Activated CD8-positive, alpha-beta memory T cell treated with anti-CD3 and anti-CD28 coated beads, Interleukin-2, amount 50 U/mL, for 48 hours (primary cell): ENCODE results near the gene ZKSCAN1.

Experiments used
- DNase-seq: peaks from one replicate; pipeline ENCODE4 v3.0.0-alpha.2; 2020

ZKSCAN1 gene

DNA sequence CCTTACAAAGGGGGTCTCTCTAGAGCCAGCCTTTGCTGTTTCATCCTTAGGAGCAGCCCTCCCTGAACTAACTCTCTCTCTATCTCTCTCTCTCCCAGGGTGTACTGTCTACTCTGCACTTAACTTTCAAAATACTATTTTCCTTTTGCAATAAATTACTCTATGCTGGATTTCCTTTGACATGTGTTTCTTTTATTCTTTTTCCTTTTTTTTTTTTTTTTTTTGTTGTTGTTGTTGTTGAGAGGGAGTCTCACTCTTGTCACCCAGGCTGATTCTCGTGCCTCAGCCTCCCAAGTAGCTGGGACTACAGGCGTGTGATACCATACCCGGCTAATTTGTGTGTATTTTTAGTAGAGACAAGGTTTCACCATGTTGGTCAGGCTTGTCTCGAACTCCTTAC, 67.6 kb downstream of the ZKSCAN1 start:
- no peak for DNase-seq

DNA sequence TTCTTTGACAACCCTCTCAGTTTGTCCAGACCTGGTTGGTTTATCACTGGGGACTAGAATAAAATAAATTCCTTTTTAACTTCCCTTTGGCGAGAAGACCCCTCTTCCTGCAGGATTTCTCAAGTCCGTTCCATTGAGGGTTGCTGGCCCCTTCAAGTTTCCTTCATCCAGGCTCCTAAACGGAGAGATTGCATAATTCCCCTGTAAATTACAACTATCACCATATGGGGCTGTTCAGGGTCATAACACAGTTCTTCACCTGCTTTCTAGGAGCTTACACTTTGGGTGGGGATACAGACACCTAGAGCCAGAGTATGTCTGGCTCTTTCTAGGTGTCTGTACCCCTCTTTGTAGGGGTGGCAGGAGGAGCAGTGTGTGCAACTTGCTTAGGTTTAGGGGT, 70.1 kb downstream of the ZKSCAN1 start:
- DNase-seq: no peak

DNA sequence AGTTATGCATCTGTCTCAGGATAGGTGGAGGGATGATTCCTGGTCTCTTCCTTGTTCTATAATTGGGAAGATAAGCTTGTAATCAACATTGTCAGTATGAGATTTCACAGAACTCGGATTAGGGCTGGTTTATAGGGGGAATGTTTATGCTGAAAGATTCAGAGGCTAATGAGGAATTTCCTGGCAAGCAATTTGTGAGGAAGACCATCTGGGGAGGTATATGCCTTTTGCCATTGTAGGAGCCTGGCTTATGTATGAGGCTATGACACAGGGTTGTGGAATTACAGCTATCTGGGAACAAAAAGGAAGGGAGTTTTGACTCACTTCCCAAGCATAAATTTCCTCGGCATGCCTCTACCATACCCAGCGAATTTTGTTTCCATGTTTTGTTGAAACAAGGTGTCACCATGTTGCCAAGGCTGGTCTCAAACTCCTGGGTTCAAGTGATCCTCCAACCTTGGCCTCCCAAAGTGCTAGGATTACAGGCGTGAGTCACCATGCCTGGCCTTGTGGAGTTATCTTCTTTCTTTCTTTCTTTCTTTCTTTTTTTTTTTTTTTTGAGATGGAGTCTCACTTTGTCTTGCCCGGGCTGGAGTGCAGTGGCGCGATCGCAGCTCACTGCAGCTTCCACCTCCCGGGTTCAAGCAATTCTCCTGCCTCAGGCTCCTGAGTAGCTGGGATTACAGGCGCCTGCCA, 71.8 kb downstream of the ZKSCAN1 start:
- no peak for DNase-seq

GRCh38 chr7:100088095-100088620, 72.8 kb downstream of the ZKSCAN1 start:
- DNase-seq: no peak

- peak; percentile 97 for DNase-seq
Observed at GRCh38 chr7:100088621-100089457, 73.4 kb downstream of the ZKSCAN1 start, which contains the start of gene COPS6. TSS of gene COPS6 (plus strand) at chr7:100088969. CDS start at chr7:100088991, 22 bp downstream.

DNA sequence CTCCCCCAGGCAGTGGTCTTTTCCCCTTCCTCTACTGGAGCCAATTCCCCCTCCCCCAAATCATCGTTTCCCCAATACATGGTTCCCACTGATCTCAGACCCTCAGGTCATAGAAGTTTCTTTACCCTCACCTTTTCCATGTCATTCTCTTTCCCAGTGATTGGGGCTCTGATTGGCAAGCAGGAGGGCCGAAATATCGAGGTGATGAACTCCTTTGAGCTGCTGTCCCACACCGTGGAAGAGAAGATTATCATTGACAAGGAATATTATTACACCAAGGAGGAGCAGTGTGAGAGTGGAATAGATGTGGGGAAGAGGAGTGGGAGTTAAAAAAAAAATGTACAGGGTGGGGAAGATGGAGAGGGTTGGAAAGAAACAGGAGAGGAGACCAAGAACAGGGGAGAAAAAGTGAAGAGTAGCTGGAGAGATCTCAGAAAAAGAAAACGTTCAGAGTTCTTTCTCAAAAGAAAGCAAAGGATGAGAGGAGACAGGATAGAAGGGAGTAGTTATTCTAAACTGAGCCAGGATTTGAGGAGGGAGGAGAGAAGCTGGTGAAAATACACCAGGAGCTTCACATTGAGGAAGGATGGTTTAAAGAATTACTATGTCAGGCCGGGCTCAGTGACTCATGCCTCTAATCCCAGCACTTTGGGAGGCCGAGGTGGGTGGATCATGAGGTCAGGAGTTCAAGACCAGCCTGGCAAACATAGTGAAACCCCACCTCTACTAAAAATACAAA, 74.2 kb downstream of the ZKSCAN1 start:
- no peak for DNase-seq

- peak; percentile 71 for DNase-seq
Observed at GRCh38 chr7:100090527-100091410, 75.4 kb downstream of the ZKSCAN1 start.
